T-cell (primary cell): ENCODE data around the gene CDH4. TPM values are rescaled to one million over a fixed set of nuclear protein-coding genes. Genes with fewer than 3 reads are reported as not detected.

Source experiments
- ATAC-seq, 4 experiments: fragments of 200-7000 bp in 3 of 4; fragments of 150-1000 bp in 1 of 4; cut with Tn5 transposase; replicated peaks in 1 of 4; 1 replicate in 3 of 4; 2 replicates in 1 of 4; pipeline ENCODE4 v1.10.0; 2021; ENCODE audit warnings: moderate library complexity in 3 of 4, mild to moderate bottlenecking in 2 of 4, moderate number of reproducible peaks in 1 of 4
- CTCF ChIA-PET, 2 donors: fragments of 300-600 bp; sonication (Branson Sonifier 250); formaldehyde crosslinking; loops; one replicate each; lab custom pipeline; 2022; ENCODE audit warnings: antibody characterized with exemption in 2 of 2; lab: Charles Lee
- POLR2A ChIA-PET, 2 donors: fragments of 300-600 bp; sonication (Branson Sonifier 250); formaldehyde crosslinking; loops; one replicate each; lab custom pipeline; 2022; ENCODE audit warnings: antibody characterized with exemption in 2 of 2; lab: Charles Lee
- DNase-seq, 35 experiments: peaks; one replicate each; pipeline versions ENCODE4 v3.0.0 to v3.0.0-alpha.2; 2013 to 2023
- H3K27ac ChIP-seq: one replicate; pipeline ENCODE4 v1.5.1; 2013; ENCODE audit warnings: low read length
- H3K27me3 ChIP-seq, 2 experiments: replicated peaks in 1 of 2; 1 replicate in 1 of 2; 2 replicates in 1 of 2; pipeline versions ENCODE4 v1.6.1 to v1.7.0; 2013; ENCODE audit warnings: low read length in 1 of 2, mixed read lengths in 1 of 2; ENCODE audit not compliant: control insufficient read depth in 2 of 2, insufficient read depth in 2 of 2; ENCODE audit errors: extremely low read depth in 1 of 2
- H3K36me3 ChIP-seq, 2 donors: 1 replicate in 1 of 2; 2 replicates in 1 of 2; pipeline versions ENCODE4 v1.6.1 to v1.7.0; 2013; ENCODE audit warnings: low read length in 1 of 2; ENCODE audit not compliant: control insufficient read depth in 2 of 2, insufficient read depth in 1 of 2; ENCODE audit errors: extremely low read depth in 1 of 2
- H3K4me1 ChIP-seq, 2 experiments: 1 replicate in 1 of 2; 2 replicates in 1 of 2; pipeline versions ENCODE4 v1.6.1 to v1.7.0; 2013; ENCODE audit warnings: low read length in 2 of 2, mixed read lengths in 1 of 2; ENCODE audit not compliant: insufficient read depth in 2 of 2, control insufficient read depth in 1 of 2; ENCODE audit errors: extremely low read depth in 1 of 2
- H3K4me3 ChIP-seq, 2 donors: 1 replicate in 1 of 2; 2 replicates in 1 of 2; pipeline versions ENCODE4 v1.5.1 to v1.7.0; 2013; ENCODE audit warnings: mild to moderate bottlenecking in 2 of 2, low read length in 1 of 2, moderate library complexity in 1 of 2; ENCODE audit not compliant: control insufficient read depth in 1 of 2; ENCODE audit errors: extremely low read depth in 1 of 2
- H3K9me3 ChIP-seq: 2 replicates; pipeline ENCODE4 v1.7.0; 2013
- H3K27ac Mint-ChIP-seq, 2 donors: one replicate each; pipeline ENCODE4 v1.8.0; 2020 to 2021; ENCODE audit warnings: mild to moderate bottlenecking in 2 of 2, mixed read lengths in 2 of 2
- H3K27me3 Mint-ChIP-seq, 2 donors: one replicate each; pipeline ENCODE4 v1.8.0; 2021 to 2022; ENCODE audit warnings: mixed read lengths in 2 of 2
- H3K36me3 Mint-ChIP-seq: one replicate; pipeline ENCODE4 v1.8.0; 2021; ENCODE audit warnings: mixed read lengths
- H3K4me1 Mint-ChIP-seq, 3 donors: one replicate each; pipeline ENCODE4 v1.8.0; 2020 to 2022; ENCODE audit warnings: mixed read lengths in 3 of 3, mild to moderate bottlenecking in 1 of 3
- H3K4me3 Mint-ChIP-seq, 3 donors: one replicate each; pipeline ENCODE4 v1.8.0; 2020 to 2022; ENCODE audit warnings: mild to moderate bottlenecking in 3 of 3, mixed read lengths in 3 of 3, moderate library complexity in 3 of 3
- H3K9me3 Mint-ChIP-seq, 3 donors: one replicate each; pipeline ENCODE4 v1.8.0; 2020 to 2022; ENCODE audit warnings: mixed read lengths in 3 of 3
- WGBS: methylation state at CpG from one replicate; pipeline ENCODE4 v1.1.5; 2013; ENCODE audit warnings: missing lambda C conversion rate; ENCODE audit not compliant: insufficient coverage; 5-methylcytosine and 5-hydroxymethylcytosine counted together
- total RNA-seq, 35 experiments: library from RNA in 6 of 35; stranded (reverse) in 6 of 35; fragments of 120-200 nt in 1 of 35; gene quantifications; one replicate each; pipeline versions ENCODE4 v1.2.1 to v1.2.4 and lab custom pipeline; 2013 to 2026

CDH4 gene
- total RNA-seq, 5 donors from 2014 or later (not counting 1 experiment from before 2014, with no cell fraction given), result 0.06 to 0.64 (median 0.14) TPM

DNA sequence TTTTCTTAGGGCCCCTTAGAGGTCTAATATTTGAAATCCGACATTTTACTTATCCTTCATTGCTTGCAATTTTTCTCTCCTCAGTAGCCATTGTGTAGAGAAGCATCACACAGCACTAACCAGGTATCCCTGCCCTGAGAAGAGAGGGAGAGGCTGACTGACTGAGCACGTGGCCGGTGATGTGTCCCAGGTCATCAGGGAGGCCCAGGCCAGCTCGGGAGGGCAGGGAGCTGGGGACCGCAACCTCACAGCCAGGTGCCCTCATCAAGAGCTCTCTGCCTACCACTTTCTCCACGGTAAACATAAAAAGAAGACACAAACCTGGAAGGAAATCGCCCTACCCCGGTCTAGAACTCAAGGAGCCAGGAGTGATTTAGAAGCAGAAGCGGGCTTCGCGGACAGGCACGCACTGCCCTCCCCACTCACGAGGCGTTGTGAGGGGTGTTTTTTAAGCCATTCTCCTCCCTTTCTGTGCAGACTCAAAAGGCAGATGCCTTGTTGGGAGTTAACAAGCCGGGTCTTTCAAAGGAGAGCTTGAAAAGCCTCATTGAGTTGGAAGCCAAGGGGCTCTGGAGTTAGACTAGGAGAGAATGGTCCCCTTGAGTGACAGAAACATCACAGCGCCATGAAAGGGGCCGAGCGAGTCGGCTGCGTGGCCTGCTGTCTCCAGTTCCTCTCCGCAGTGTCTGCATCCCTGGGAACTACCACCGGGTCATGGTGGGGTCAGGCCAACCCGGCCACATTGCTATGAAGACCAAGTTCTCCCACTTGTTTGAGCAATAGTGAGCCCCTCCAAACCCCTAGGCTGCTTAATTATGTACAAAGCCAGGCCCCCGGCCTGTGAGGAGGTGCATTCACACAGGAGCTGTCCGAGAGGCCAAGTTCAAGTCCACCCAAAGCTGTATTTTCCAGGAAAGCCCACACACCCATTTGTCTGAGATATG is 285.4 kb downstream of the CDH4 start:
- H3K36me3 Mint-ChIP-seq, result no peaks in the 10 kb centered on the region
- H3K4me1 Mint-ChIP-seq, result no peaks in the 10 kb centered on the region
- no peaks in the 10 kb centered on the region for H3K9me3 Mint-ChIP-seq

GRCh38 chr20:61538183-61538942 is 286.3 kb downstream of the CDH4 start:
- WGBS, result 63% methylated on average over 6 of the region's 14 CpGs
- CTCF ChIA-PET, result no interaction called here
- POLR2A ChIA-PET, result no interaction called here
- no peak overlapping the region for H3K4me3 Mint-ChIP-seq
- Histone ChIP-seq H3K4me3 (no peak overlapping the region), H3K27me3 (peaks cover 0 to 10% of the 10 kb centered on the region in 2 experiments), H3K27ac (no peak overlapping the region), H3K4me1 (no peaks in the 10 kb centered on the region), H3K36me3 (no peaks in the 10 kb centered on the region), H3K9me3 (no peaks in the 10 kb centered on the region)
- no peaks in the 10 kb centered on the region for H3K36me3 Mint-ChIP-seq
- H3K27ac Mint-ChIP-seq, result no peak overlapping the region
- H3K4me1 Mint-ChIP-seq, result no peaks in the 10 kb centered on the region
- no peaks in the 10 kb centered on the region for H3K27me3 Mint-ChIP-seq
- H3K9me3 Mint-ChIP-seq, result no peaks in the 10 kb centered on the region
- no peak for DNase-seq
- ATAC-seq, result no peak

More for the DNA sequence above, 285.4 kb downstream of the CDH4 start:
- Histone ChIP-seq H3K4me3 (no peak overlapping the region), H3K9me3 (no peaks in the 10 kb centered on the region), H3K4me1 (no peaks in the 10 kb centered on the region), H3K27ac (no peak overlapping the region), H3K27me3 (peaks cover 0 to 10% of the 10 kb centered on the region in 2 experiments), H3K36me3 (no peaks in the 10 kb centered on the region)
- H3K27ac Mint-ChIP-seq, result no peak overlapping the region
- DNase-seq, result no peak
- ChIA-PET POLR2A (no interaction called here), CTCF (no interaction called here)
- no peak for ATAC-seq
- H3K27me3 Mint-ChIP-seq, result no peaks in the 10 kb centered on the region
- WGBS, result 94% methylated on average over 13 of the region's 25 CpGs
- no peak overlapping the region for H3K4me3 Mint-ChIP-seq

- no peaks in the 10 kb centered on the region for H3K4me1 Mint-ChIP-seq
- ATAC-seq (no peak), DNase-seq (no peak)
- H3K27ac ChIP-seq, result no peak overlapping the region
- no peak overlapping the region for H3K4me3 ChIP-seq
- H3K27me3 Mint-ChIP-seq, result no peaks in the 10 kb centered on the region
- no peaks in the 10 kb centered on the region for H3K36me3 ChIP-seq
- CTCF ChIA-PET, result no interaction called here
- no peak overlapping the region for H3K4me3 Mint-ChIP-seq
- POLR2A ChIA-PET, result no interaction called here
- H3K27ac Mint-ChIP-seq, result no peak overlapping the region
- no peaks in the 10 kb centered on the region for H3K4me1 ChIP-seq
- H3K9me3 ChIP-seq, result no peaks in the 10 kb centered on the region
- no peaks in the 10 kb centered on the region for H3K36me3 Mint-ChIP-seq
- no peaks in the 10 kb centered on the region for H3K9me3 Mint-ChIP-seq
- H3K27me3 ChIP-seq, result peaks cover 0 to 13% of the 10 kb centered on the region in 2 experiments
- 94% methylated on average over 6 of the region's 8 CpGs for WGBS
Observed at GRCh38 chr20:61538943-61539265, 286.8 kb downstream of the CDH4 start.

- Histone ChIP-seq H3K9me3 (no peaks in the 10 kb centered on the region), H3K27me3 (peaks cover 0 to 11% of the 10 kb centered on the region in 2 experiments), H3K4me1 (no peaks in the 10 kb centered on the region), H3K4me3 (no peak overlapping the region), H3K27ac (no peak overlapping the region), H3K36me3 (no peaks in the 10 kb centered on the region)
- 76% methylated on average over 5 of the region's 19 CpGs for WGBS
- DNase-seq (no peak), ATAC-seq (no peak)
- Mint-ChIP-seq H3K36me3 (no peaks in the 10 kb centered on the region), H3K4me1 (no peaks in the 10 kb centered on the region), H3K27me3 (no peaks in the 10 kb centered on the region), H3K27ac (no peak overlapping the region), H3K4me3 (no peak overlapping the region), H3K9me3 (no peaks in the 10 kb centered on the region)
- ChIA-PET POLR2A (no interaction called here), CTCF (no interaction called here)
Observed at GRCh38 chr20:61539706-61540360, 287.8 kb downstream of the CDH4 start.

DNA sequence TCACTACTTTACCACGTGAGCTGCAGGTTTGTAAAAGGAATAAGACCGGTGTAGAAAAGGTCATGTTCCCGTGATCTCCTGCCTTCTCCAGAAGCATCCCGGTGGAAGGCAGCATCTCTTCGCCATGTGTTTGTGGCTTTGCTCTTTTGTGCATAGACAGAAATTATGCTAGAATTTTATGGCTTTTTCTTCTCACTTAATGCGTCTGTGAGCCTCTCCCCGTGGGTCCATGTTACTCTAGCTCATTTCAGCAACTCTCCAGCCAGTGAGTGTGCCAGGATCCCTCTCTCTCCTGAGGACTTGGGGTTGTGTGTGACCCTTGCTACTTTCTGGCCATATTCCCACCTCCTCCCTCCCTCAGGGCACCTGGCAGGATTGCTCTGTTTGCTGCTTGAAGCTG is 289.5 kb downstream of the CDH4 start:
- H3K9me3 ChIP-seq, result no peaks in the 10 kb centered on the region
- ChIA-PET CTCF (no interaction called here), POLR2A (no interaction called here)
- no peaks in the 10 kb centered on the region for H3K4me1 ChIP-seq
- H3K4me3 ChIP-seq, result no peak overlapping the region
- Mint-ChIP-seq H3K9me3 (no peaks in the 10 kb centered on the region), H3K36me3 (no peaks in the 10 kb centered on the region), H3K27me3 (no peaks in the 10 kb centered on the region), H3K27ac (no peak overlapping the region), H3K4me1 (no peaks in the 10 kb centered on the region), H3K4me3 (no peak overlapping the region)
- ATAC-seq, result no peak
- H3K36me3 ChIP-seq, result no peaks in the 10 kb centered on the region
- DNase-seq, result no peak
- 63% methylated on average over 1 of the region's 7 CpGs for WGBS
- peaks cover 0 to 10% of the 10 kb centered on the region in 2 experiments for H3K27me3 ChIP-seq
- H3K27ac ChIP-seq, result no peak overlapping the region

- no CpG with 5 or more reads among the region's 8 CpGs for WGBS
- DNase-seq (no peak), ATAC-seq (no peak)
- Mint-ChIP-seq H3K9me3 (no peaks in the 10 kb centered on the region), H3K4me3 (no peak overlapping the region), H3K27ac (no peak overlapping the region), H3K27me3 (peaks cover 0 to 1% of the 10 kb centered on the region in 2 donors), H3K36me3 (no peaks in the 10 kb centered on the region), H3K4me1 (no peaks in the 10 kb centered on the region)
- ChIA-PET CTCF (no interaction called here), POLR2A (no interaction called here)
- Histone ChIP-seq H3K9me3 (no peaks in the 10 kb centered on the region), H3K27ac (no peak overlapping the region), H3K4me3 (no peak overlapping the region), H3K4me1 (no peaks in the 10 kb centered on the region), H3K27me3 (peaks cover 0 to 13% of the 10 kb centered on the region in 2 experiments), H3K36me3 (no peaks in the 10 kb centered on the region)
Observed at GRCh38 chr20:61543086-61543485, 291.0 kb downstream of the CDH4 start.
